IPS-18c (cell line): ENCODE results near the gene ASB17.
"Not testable (repeated sequence)": the region's sequence is repeated elsewhere in the genome, so short reads cannot be mapped to it uniquely, and the experiment has no call there.

Experiments used
- H3K4me3 ChIP-seq: 2 replicates; pipeline ENCODE4 v1.7.0; 2013; ENCODE audit warnings: low read depth, mild to moderate bottlenecking, low read length, moderate library complexity; ENCODE audit not compliant: insufficient read depth
- H3K9me3 ChIP-seq: one replicate; pipeline ENCODE4 v1.6.1; 2013; ENCODE audit warnings: mild to moderate bottlenecking, low read length, moderate library complexity; ENCODE audit not compliant: control insufficient read depth, insufficient read depth

Gene ASB17, protein sequence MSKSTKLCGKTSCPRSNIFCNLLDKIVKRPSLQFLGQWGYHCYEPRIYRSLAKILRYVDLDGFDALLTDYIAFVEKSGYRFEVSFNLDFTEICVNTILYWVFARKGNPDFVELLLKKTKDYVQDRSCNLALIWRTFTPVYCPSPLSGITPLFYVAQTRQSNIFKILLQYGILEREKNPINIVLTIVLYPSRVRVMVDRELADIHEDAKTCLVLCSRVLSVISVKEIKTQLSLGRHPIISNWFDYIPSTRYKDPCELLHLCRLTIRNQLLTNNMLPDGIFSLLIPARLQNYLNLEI

DNA sequence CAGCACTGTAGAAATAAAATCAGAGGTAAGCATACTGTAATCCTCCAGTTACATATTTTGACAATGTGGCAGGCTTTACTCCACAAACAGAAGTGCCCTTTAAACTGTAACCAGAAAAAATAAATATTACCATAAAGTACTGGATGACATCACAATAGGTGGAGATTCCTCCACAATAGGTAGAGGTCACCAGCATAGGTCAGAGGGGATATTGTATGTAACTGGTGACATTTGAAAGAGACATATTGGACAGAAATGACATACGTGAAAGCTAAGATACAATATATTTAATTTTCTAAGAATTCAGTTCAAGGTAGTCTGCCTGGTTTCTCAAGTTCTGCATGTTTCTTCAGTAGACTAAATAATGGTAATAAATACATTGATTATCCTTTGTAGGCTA lies at the start of gene ASB17:
Gene ASB17, minus strand, starts transcription at position 101 of the 400 bp plus-strand sequence. CDS start 113 bp downstream, outside the sequence.
- Histone ChIP-seq H3K9me3 (no peaks in the 10 kb centered on the region), H3K4me3 (no peak within 1 kb of the TSS)

DNA sequence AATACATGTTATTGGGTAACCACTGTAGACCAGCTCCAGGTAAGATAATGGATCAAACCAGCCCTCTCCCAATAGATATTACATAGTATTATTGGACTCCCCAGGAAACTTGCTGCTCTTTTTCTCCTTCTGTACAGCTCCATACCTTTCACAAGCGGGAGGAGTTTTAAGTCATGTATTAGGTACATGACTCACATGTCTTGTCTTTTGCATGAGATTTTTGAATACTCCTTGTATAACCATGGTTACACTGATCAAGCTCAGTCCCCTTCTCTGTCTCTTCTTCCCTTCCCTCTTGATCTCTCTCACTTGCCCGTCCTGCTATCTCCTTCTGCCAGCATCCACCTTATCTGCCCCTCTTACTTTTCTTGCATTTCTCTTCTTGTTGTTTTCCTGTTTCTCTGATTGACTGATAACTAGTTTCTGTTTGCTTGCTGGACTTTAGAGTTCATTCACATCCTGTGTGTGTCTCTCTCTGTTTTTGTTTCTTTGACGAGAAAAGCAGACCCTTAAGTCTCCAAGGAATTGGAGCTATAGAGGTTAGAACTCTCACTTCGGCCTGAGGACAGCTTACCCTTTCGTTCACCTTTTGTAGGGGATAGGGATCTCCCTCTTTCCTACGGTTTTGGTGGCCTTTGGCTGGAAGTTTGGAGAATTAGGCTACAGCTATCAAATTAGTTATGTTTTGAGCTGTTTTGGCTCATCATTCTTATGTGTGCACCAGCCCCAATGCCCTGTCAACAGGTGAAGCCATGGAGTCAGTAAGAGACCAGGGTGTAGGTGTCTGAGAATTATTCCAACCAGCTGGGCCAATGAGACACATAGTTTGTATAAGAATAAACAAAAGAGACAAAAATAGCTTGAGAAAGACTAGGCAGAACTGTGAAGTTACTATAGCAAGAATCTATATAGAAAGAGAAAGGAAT lies 49.0 kb upstream of the ASB17 start:
- Histone ChIP-seq H3K9me3 (no peaks in the 10 kb centered on the region), H3K4me3 (no peak overlapping the region)

DNA sequence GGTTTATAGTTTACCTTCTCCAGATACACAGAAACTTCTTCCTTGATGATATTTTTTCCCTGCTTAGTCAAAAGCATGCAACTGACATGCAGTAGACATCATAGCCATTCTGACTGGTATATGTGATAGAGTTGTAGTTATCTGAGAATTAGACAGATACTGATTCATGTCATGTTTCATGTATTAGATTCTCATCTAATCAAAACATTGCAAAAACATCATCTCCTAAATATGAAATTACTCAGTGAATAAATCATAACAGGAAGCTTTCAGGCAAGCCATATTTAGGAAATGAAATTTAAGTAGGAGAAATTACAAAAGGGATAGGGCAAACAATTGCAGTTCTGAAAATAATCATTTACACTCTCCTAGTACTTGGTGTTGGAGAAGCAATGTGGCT lies 38.4 kb upstream of the ASB17 start:
- H3K4me3 ChIP-seq, result no peak overlapping the region
- H3K9me3 ChIP-seq, result no peaks in the 10 kb centered on the region

DNA sequence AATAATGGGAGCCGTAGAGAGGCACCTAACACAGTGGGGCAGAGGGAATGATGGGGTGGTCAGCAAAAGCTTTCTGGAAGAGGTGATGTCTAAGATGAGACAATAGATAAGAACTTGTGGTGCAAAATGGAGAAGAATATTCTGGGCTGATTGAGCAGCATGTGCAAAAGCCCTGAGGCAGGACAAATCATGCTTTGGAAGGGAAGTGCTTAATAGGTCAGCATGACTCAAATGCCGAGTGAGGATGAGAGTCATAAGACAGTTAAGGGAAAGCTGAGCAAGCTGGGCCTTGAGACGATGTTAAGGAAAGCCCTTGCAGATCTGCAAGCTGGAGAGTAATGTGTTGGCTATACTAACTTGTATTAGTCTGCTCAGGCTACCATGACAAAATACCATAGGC lies 37.3 kb upstream of the ASB17 start:
- H3K9me3 ChIP-seq, result no peaks in the 10 kb centered on the region
- H3K4me3 ChIP-seq, result no peak overlapping the region

DNA sequence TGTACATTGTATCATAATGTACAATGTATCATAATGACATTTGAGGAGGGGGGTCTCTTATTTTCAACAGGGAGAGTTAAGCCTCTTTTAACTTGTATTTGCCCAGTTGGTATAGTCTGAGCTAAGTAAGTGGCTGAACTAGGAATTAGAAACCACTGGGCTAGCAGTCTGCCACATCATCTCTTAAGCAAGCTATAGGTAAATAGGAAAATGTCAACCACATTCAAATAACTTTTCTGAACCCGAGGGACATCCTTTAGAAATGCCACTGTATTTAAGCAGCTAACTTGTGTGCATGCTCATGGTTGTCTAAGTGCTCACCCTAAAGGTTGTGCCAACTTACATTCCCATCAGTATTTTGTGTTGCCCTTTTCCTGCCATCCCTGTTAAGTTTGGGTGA lies 35.5 kb upstream of the ASB17 start:
- Histone ChIP-seq H3K9me3 (no peaks in the 10 kb centered on the region), H3K4me3 (no peak overlapping the region)

DNA sequence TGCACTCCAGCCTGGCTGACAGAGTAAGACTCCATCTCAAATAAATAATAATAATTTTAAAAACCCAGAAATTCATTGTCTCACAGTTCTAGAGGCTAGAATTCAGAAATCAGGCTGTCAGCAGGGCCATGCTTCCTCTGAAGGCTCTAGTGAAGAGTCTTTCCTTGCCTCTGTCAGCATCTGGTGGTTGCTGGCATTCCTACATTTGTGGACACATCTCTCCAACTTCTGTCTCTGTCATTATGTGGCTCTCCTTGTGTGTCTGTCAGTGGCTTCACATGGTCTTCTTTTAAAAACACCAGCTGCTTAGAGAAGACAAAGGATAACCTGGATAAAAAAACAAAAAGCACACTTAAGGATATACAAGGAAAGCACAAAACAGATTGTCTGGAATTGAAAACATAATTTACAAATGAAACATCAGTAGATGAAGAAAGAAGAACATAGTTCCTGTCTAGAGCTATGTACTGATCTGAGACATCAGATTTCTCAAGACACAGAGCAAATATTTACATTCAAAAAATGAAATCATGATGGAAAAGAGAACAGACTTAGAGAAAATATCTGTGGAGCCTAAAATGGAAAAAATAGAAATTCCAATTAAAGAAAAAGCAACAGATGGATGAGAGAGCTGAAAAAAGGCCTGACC lies 32.7 kb upstream of the ASB17 start:
- no peaks in the 10 kb centered on the region for H3K9me3 ChIP-seq
- H3K4me3 ChIP-seq, result no peak overlapping the region

DNA sequence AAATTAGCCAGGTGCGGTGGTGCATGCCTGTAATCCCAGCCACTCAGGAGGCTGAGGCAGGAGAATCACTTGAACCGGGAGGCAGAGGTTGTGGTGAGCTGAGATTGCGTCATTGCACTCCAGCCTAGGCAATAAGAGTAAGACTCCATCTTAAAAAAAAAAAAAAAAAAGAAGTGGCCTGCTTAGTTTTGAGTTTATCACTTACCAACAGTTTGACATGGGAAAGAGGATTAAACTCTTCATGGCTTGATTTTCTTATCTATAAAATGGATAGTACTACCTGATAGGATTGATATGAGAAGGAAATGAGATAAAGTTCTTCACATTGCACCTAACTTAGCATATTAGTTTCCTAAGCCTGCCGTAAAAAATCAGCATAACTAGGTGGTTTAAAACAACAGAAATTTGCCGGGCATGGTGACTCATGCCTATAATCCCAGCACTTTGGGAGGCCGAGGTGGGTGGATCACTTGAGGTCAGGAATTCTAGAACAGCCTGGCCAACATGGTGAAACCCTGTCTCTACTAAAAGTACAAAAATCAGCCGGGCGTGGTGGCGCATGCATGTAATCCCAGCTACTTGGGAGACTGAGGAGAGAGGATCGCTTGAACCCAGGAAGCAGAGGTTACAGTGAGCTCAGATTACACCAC lies 32.0 kb upstream of the ASB17 start:
- H3K4me3 ChIP-seq, H3K9me3 ChIP-seq: not testable (repeated sequence)

DNA sequence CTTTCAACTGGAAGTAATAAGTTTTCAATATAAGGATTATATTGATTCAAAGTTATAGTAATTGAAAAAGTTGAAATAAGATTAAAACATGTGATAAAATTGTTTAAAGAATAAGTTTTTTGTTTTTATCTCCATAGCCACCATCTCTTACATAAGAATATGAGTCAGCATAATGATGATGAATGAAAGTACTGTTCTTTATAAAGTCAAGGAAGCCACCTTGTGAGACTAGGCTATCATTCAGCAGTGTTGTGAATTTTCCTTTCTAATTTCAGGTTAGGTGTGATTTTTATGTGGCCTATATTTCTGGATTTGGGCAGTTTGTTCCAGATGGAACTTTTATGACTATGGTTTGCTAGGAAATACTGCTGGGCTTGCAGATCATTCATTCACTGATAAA lies 22.4 kb upstream of the ASB17 start:
- H3K9me3 ChIP-seq, result no peaks in the 10 kb centered on the region
- H3K4me3 ChIP-seq, result no peak overlapping the region

DNA sequence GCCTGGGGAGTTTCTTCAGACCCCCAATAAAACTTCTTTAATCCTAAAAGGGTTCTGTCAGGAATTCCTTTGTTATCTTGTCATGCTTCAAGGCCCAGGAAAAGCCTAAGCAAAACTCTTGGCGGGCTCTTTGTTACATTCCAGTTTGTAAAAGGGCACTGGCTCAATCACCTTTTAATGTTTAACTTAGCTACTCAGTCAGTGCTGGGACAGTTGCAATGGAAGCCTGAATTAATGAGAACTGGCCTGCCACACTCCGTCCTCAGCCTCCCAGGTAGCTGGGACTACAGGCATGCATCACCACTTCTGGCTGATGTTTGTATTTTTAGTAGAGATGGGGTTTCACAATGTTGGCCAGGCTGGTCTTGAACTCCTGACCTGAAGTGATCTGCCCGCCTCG lies 21.3 kb upstream of the ASB17 start:
- H3K9me3 ChIP-seq, result no peaks in the 10 kb centered on the region
- H3K4me3 ChIP-seq, result no peak overlapping the region

DNA sequence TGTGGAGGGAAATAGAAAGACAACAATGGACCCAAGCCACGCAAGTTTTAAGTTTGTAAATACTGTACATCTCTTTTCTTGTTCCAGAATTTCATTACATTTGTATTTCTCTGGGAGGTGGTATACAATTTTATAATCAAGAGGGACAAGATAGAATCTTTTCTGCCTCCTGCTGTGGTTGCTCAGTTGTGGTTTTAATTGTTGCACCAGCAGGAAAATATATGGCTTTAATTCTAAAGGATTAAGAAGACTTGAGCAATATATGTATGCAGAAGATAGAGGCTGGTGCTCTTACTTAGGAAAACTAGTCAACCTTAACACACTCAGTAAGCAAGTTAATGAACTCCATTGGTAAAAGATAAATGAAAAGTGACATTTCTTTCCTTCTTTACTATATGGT lies 19.8 kb upstream of the ASB17 start:
- H3K4me3 ChIP-seq, result no peak overlapping the region
- H3K9me3 ChIP-seq, result no peaks in the 10 kb centered on the region

DNA sequence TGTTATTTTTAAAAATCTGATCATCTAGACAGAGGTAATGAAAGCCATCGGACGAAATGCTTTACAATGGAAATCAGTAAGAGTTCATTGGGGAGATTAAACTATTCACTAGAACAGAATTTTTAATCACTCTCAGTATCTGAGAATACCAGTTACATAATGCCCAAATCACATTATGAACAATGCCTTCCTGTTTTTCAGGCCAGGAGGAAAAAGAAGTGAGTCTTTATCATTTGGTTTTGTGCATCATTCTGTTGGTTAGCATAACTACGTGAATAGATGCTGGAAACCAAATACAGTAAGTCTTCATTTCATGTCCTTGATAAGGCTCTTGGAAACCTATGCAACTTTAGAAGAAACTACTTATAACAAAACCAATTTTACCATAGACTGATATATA lies 18.0 kb upstream of the ASB17 start:
- Histone ChIP-seq H3K4me3 (no peak overlapping the region), H3K9me3 (peaks cover 2% of the 10 kb centered on the region)

DNA sequence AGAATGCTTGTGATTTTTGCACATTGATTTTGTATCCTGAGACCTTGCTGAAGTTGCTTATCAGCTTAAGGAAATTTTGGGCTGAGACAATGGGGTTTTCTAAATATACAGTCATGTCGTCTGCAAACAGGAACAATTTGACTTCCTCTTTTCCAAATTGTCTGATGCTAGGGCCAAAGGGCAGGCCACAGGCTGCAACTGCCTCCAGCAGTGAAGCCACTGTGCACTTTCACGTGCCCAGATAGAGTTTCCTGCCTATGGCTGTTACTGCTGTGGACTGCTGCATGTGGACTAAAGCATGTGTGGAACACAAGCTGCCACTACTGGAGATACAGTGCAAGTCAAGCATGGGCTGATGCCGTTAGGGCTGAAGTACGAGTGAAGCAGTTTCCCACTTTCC lies 10.8 kb upstream of the ASB17 start:
- H3K4me3 ChIP-seq, H3K9me3 ChIP-seq: not testable (repeated sequence)

DNA sequence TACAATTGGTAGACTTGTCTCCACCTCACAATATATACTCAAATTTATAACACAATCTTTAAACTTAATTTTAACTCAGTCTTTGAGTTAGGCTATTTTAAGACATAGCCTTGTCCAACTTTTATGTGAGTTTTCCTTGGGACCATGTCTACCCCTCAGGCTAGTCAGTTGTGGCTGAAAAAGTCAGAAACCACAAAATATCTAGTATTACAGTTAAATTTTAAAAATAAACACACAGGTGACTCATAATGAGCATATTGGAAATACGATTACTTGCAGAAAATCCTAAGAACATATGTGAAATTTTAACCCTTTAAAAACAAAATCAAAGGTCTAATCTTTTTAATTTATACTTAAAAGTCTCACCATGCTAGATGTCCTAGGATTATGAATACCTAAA lies 4.8 kb upstream of the ASB17 start:
- H3K9me3 ChIP-seq, result no peaks in the 10 kb centered on the region
- H3K4me3 ChIP-seq, result no peak overlapping the region

DNA sequence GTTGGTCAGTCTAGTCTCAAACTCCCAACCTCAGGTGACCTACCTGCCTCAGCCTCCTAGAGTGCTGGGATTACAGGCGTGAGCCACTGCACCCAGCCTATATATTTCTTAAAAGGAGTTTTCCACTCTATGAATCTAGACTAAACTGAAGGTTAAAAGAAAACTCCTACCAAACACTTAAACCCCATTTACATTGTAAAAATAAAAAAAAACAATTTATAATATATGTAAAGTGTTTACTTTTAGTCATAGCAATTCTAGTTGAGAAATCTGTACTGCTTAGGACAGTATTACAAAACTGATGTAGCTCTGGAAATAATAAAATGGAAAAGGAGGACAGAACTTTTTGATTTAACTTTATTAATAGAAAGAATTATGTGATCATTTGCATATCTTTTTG lies 9.5 kb downstream of the ASB17 start:
- Histone ChIP-seq H3K4me3 (no peak overlapping the region), H3K9me3 (no peaks in the 10 kb centered on the region)

DNA sequence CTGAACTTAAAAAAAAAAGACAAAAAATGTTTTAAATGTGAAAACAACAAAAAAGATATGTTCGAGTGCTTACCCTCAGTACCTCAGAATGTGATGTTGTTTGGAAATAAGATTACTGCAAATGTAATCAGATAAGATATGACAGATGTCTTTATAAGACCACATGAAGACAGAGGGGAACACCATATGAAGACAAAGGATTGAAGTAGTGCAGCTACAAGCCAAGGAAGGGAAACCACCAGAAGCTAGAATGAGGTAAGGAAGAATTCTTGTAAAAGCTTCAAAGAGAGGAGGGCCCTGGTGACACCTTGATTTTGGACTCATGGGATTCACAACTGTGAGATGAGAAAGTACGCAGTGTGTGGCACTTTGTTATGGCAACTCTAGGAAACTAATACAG lies 15.4 kb downstream of the ASB17 start:
- no peak overlapping the region for H3K4me3 ChIP-seq
- H3K9me3 ChIP-seq, result no peaks in the 10 kb centered on the region

DNA sequence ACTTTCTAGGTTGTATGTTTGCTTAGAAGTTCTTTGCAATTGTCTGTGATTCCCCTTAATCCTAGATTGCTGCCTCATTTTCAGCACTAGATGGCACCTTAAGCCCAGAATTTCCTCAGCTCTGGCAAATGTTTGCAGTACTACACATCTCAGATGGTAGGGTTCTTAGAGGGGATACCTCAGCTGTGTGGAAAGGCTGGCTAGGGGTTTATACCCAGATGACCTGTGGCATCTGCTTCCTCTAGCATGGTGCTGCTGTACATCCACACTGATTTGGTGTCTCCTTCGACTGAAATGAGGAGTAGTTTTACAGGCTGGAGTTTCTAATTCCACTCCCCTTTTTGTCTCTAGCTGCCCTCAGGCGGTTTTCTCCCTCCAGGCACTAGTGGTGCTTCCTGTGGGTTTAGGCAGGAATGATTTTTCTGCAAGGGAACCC lies 23.5 kb downstream of the ASB17 start:
- Histone ChIP-seq H3K4me3 (no peak overlapping the region), H3K9me3 (no peaks in the 10 kb centered on the region)

DNA sequence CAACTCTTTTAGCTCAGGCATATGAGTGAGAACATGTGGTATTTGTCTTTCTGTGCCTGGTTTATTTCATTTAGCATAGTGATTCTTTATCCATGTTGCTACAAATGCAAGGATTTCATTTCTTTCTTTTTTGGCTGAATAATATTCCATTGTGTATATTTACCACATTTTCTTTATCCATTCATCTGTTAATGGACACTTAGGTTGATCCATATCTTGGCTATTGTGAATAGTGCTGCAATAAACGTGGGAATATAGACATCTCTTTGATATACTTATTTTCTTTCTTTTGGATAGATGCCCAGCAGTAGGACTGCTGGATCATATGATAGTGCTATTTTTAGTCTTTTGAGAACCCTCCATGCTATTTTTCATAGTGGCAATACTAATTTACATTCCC lies 30.8 kb downstream of the ASB17 start:
- no peak overlapping the region for H3K4me3 ChIP-seq

More for the DNA sequence above, 30.8 kb downstream of the ASB17 start:
- H3K9me3 ChIP-seq, result no peaks in the 10 kb centered on the region
